Measurements from ENCODE around the gene ZNF417. TPM values are rescaled to one million over a fixed set of nuclear protein-coding genes. Genes with fewer than 3 reads are reported as not detected.
"Not testable (repeated sequence)": the region's sequence is repeated elsewhere in the genome, so short reads cannot be mapped to it uniquely, and the experiment has no call there.

Gene ZNF417
- total and polyA plus RNA-seq, 5 donors, result 4.6 to 12.7 (median 11.2) TPM

DNA sequence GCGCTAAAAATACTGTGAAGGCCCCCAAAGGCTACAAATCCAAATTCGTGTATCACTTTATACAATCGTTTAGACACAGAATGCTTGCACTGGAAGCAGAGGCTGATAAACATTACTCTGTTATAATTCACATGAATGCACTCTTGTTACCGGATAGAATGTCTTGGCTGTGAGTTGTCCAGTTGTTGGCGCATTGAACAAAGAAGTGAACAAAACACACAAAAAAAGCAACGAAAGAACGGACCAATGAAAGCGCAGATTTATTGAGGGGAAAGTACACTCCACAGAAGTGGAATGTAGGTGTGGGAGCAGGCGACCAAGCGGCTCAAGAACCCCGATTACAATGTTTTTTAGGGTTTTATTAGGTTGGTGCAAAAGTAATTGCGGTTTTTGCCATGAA, 19.3 kb upstream of the ZNF417 start:
- intact Hi-C loops (cut with DNase I), result no loop called here
- Histone ChIP-seq H3K27ac (ENCODE audit: low read length) (no peak overlapping the region), H3K9me3 (ENCODE audit: control insufficient read depth, low read length) (no peaks in the 10 kb centered on the region)

DNA sequence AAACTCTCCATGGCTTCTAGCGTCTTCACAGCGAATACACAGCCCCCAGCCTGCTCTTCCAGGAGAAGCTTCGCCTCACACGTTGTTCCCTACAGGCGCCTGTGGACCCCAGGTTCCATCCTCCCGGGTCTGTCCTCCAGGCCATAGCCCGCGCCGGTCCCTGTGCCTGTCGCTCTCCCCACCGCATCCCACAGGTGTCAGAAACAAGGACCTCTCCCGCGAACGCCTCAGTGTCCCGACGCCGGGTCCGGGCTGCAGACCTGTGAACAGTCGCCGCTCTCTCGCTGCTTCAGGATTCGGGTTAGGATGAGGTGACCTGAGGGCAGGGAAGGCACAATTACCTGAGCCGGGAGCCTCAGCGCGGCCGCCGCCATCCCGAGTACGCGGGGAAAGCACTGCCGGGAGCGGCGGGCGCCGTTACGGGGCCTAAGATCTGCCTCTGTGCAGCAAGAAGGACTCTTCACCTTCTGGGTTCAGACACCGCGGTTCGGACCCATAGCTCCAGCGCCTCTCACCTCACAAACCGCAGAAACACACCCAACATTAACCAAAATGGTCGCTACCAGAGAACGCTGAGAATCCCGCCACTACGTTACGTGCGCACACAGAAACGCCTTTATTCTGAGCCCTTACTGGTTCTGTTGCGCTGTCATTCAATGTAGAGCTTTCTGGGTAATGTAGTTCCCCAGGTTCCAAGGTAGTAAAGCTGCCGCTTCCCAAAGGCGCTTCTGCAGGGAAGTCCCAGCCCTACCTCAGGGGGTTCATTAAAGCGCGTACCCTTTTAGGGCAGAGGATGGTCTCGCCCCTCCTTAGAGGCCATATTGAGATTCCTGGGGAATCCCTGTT, 18.7 kb upstream of the ZNF417 start, which contains the start of gene ZNF418:
Gene ZNF418 (minus strand): TSS at position 583 of the 846 bp plus-strand sequence. CDS start 1,580 bp downstream, outside the sequence.
- 2% methylated on average over 54 of the region's 54 CpGs for WGBS
- no peaks in the 10 kb centered on the region for H3K27me3 ChIP-seq (ENCODE audit: control insufficient read depth, insufficient read depth)
- no peaks in the 10 kb centered on the region for H3K9me3 ChIP-seq (ENCODE audit: control insufficient read depth, low read length)
- H3K27ac ChIP-seq (ENCODE audit: low read length), result peak within 1 kb of the TSS; percentile 40
- intact Hi-C loops (cut with DNase I), result no loop called here
- ATAC-seq, result peak; percentile 98
- H3K4me3 ChIP-seq (ENCODE audit: low read length), result peak within 1 kb of the TSS; percentile 89
- no peaks in the 10 kb centered on the region for H3K4me1 ChIP-seq (ENCODE audit: control insufficient read depth, insufficient read depth, low read length)
- peak; percentile 66 to 77 (median 71) for DNase-seq

More for the DNA sequence above, 19.3 kb upstream of the ZNF417 start:
- Histone ChIP-seq H3K4me3 (ENCODE audit: low read length) (no peak overlapping the region), H3K4me1 (ENCODE audit: control insufficient read depth, insufficient read depth, low read length) (no peaks in the 10 kb centered on the region), H3K27me3 (ENCODE audit: control insufficient read depth, insufficient read depth) (no peaks in the 10 kb centered on the region)
- WGBS, result 84% methylated on average over 12 of the region's 12 CpGs
- DNase-seq (no peak), ATAC-seq (no peak)

DNA sequence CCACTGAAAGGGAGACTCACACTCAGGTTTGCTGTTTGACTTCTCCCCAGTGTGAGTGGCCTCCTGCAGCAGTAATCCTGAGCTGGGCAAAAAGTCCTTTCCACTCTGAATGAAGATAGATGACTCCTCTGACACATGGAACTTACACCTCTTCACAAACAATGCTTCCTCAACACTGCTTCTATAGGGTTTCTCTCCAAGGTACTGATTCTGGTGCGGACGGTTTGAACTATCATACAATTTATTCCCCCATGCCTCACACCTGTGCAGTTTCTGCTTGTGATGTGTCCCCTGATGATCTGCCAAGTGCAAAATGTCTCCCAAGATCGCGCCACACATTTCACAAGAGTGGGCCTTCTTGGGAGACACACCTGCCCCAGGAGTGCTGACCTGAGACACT, 11.2 kb upstream of the ZNF417 start:
- H3K27me3 ChIP-seq (ENCODE audit: control insufficient read depth, insufficient read depth), result no peaks in the 10 kb centered on the region
- H3K27ac ChIP-seq (ENCODE audit: low read length), result no peak overlapping the region
- H3K4me1 ChIP-seq (ENCODE audit: control insufficient read depth, insufficient read depth, low read length), result no peaks in the 10 kb centered on the region
- intact Hi-C loops (cut with DNase I), result no loop called here
- 97% methylated on average over 4 of the region's 4 CpGs for WGBS
- ATAC-seq, result no peak
- no peak overlapping the region for H3K4me3 ChIP-seq (ENCODE audit: low read length)
- no peak for DNase-seq
- H3K9me3 ChIP-seq (ENCODE audit: control insufficient read depth, low read length), result peaks cover 12% of the 10 kb centered on the region

DNA sequence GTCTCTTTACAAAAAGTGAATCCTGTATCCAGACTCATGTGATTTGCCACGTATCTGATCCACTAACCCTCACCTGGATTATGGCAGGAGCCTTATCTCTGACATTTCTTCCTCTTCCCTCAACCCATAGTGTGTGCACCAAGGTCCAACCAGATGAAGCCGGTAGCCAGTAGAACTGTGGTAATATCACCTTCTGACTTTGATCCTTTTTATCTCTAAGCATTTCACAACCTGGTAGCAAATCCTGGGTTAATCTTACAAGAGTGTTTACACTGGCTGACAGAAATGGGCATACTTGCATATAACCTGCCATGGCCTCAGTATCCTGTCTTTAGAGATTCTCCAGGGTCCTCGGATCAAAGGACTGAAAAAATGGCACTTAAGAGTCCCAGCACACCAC, 1.9 kb downstream of the ZNF417 start:
- intact Hi-C loops (cut with DNase I), result no loop called here
- no peak for ATAC-seq
- 85% methylated on average over 3 of the region's 3 CpGs for WGBS

DNA sequence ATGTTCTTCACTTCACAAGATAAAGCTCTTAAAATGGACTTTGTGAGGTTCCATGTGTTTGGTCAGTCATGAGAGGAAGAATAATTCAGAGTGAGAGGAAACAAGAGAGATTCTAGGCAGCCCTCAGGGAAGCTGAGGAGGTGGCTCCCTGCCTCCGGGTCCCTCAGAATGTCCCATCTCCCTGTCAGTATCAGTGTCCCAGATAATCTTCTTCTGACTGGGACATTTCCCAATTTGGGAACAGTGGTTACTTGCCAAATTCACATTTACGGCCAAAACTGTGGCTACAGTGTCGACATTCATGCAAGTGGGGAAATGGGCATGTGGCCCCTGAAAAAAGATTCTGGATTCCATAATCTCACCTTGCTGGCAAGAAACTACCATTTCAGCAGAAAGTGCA, 9.0 kb downstream of the ZNF417 start:
- no peak for ATAC-seq
- Histone ChIP-seq H3K9me3 (ENCODE audit: control insufficient read depth, low read length) (no peaks in the 10 kb centered on the region), H3K4me3 (ENCODE audit: low read length) (no peak overlapping the region), H3K27me3 (ENCODE audit: control insufficient read depth, insufficient read depth) (no peaks in the 10 kb centered on the region), H3K27ac (ENCODE audit: low read length) (no peak overlapping the region), H3K4me1 (ENCODE audit: control insufficient read depth, insufficient read depth, low read length) (peaks cover 3% of the 10 kb centered on the region)
- no peak for DNase-seq
- 43% methylated on average over 3 of the region's 3 CpGs for WGBS
- intact Hi-C loops (cut with DNase I), result no loop called here

More for the DNA sequence above, 1.9 kb downstream of the ZNF417 start:
- peaks cover 10% of the 10 kb centered on the region for H3K4me1 ChIP-seq (ENCODE audit: control insufficient read depth, insufficient read depth, low read length)
- no peak overlapping the region for H3K27ac ChIP-seq (ENCODE audit: low read length)
- no peaks in the 10 kb centered on the region for H3K27me3 ChIP-seq (ENCODE audit: control insufficient read depth, insufficient read depth)
- H3K4me3 ChIP-seq (ENCODE audit: low read length), result no peak overlapping the region
- H3K9me3 ChIP-seq (ENCODE audit: control insufficient read depth, low read length), result no peaks in the 10 kb centered on the region
- no peak for DNase-seq

DNA sequence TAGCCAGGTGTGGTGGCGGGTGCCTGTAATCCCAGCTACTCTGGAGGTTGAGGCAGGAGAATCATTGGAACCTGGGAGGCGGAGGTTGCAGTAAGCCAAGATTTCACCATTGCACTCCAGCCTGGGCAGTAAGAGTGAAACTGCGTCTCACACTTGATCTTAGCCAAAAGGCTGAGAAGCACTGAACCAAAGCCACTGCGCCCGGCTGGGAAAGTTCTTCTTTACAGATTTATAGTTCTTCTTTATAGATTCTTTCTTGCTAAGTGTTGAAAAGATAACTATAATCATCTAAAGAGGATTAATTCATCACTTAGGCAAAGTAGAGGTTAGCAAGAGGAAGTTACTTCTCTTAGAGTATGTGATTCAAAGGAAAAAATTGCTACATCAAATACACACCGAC, 11.1 kb downstream of the ZNF417 start:
- no peaks in the 10 kb centered on the region for H3K27me3 ChIP-seq (ENCODE audit: control insufficient read depth, insufficient read depth)
- 91% methylated on average over 6 of the region's 6 CpGs for WGBS
- DNase-seq (no peak), ATAC-seq (no peak)
- intact Hi-C loops (cut with DNase I), result no loop called here
- no peak overlapping the region for H3K27ac ChIP-seq (ENCODE audit: low read length)
- no peak overlapping the region for H3K4me3 ChIP-seq (ENCODE audit: low read length)
- no peaks in the 10 kb centered on the region for H3K4me1 ChIP-seq (ENCODE audit: control insufficient read depth, insufficient read depth, low read length)
- H3K9me3 ChIP-seq (ENCODE audit: control insufficient read depth, low read length), result no peaks in the 10 kb centered on the region

DNA sequence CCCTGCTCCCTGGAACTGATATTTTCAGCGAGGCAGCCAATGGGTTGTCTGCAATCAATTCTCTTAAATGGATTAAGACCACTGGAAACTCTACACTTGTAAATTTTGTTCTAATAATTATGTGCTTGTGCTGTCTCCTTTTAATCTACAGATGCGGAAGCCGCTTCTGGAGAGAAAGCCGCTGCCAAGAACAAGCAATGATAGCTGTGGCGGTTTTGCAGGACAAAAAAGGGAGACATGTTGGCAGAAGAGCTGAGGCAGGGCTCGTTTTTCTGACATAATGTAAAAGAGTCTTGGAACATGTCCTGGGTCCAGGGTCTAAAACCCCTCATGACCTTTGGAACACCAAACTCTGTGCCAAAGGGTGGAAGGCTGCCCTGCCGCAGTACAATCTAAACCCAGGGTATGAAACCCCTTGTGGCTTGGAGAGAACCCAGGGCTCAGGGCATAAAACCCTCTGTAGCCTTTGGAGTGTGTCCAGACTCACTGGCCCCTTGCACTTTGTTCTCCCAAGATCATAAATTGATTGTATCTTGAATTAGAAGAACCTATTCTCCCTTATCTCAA, 12.7 kb downstream of the ZNF417 start:
- Histone ChIP-seq H3K9me3 (ENCODE audit: control insufficient read depth, low read length) (no peaks in the 10 kb centered on the region), H3K27ac (ENCODE audit: low read length) (no peak overlapping the region), H3K27me3 (ENCODE audit: control insufficient read depth, insufficient read depth) (no peaks in the 10 kb centered on the region), H3K4me1 (ENCODE audit: control insufficient read depth, insufficient read depth, low read length) (no peaks in the 10 kb centered on the region), H3K4me3 (ENCODE audit: low read length) (no peak overlapping the region)
- ATAC-seq, result no peak
- intact Hi-C loops (cut with DNase I), result no loop called here
- no peak for DNase-seq
- WGBS, result 52% methylated on average over 7 of the region's 7 CpGs

DNA sequence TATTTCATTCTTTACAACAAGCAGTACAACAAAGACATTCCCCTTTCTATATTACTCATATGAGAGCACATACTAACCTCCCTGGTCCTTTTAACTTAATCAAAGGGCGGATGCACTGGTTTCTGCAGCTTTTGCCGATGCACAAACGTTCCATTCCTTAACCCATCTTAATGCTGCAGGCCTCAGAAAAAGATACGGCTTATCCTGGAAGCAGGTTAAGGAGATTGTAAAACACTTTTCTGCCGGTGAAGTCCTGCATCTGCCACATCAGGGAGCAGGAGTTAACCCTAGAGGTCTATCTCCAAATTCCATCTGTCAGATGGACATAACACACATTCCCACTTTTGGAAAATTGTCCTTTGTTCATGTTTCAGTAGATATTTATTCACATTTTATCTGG, 16.1 kb downstream of the ZNF417 start:
- intact Hi-C loops (cut with DNase I), result no loop called here
- Histone ChIP-seq H3K27ac (ENCODE audit: low read length) (no peak overlapping the region), H3K9me3 (ENCODE audit: control insufficient read depth, low read length) (no peaks in the 10 kb centered on the region), H3K27me3 (ENCODE audit: control insufficient read depth, insufficient read depth) (no peaks in the 10 kb centered on the region), H3K4me3 (ENCODE audit: low read length) (no peak overlapping the region), H3K4me1 (ENCODE audit: control insufficient read depth, insufficient read depth, low read length) (no peaks in the 10 kb centered on the region)
- DNase-seq (no peak), ATAC-seq (no peak)
- WGBS, result 61% methylated on average over 5 of the region's 5 CpGs

DNA sequence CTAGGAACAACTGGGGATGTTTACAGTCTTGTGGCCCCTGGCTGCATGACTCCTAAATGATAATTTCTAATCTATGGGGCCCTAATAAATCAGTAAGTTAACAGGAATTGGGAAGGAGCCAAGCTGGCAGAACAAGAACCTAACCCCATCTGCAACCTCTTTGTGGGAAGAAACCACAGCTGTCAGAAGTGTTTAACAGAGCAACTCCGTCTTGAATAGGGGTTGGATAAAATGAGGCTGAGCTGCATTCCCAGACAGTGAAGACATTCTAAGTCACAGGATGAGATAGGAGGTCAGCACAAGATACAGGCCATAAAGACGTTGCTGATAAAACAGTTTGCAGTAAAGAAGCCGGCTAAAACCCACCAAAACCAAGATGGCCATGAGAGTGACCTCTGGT, 25.7 kb downstream of the ZNF417 start:
- intact Hi-C loops (cut with DNase I); H3K27me3 ChIP-seq (ENCODE audit: control insufficient read depth, insufficient read depth); H3K27ac ChIP-seq (ENCODE audit: low read length); H3K4me1 ChIP-seq (ENCODE audit: control insufficient read depth, insufficient read depth, low read length); DNase-seq; H3K4me3 ChIP-seq (ENCODE audit: low read length); H3K9me3 ChIP-seq (ENCODE audit: control insufficient read depth, low read length); ATAC-seq: not testable (repeated sequence)
- WGBS, result 29% methylated on average over 3 of the region's 3 CpGs

DNA sequence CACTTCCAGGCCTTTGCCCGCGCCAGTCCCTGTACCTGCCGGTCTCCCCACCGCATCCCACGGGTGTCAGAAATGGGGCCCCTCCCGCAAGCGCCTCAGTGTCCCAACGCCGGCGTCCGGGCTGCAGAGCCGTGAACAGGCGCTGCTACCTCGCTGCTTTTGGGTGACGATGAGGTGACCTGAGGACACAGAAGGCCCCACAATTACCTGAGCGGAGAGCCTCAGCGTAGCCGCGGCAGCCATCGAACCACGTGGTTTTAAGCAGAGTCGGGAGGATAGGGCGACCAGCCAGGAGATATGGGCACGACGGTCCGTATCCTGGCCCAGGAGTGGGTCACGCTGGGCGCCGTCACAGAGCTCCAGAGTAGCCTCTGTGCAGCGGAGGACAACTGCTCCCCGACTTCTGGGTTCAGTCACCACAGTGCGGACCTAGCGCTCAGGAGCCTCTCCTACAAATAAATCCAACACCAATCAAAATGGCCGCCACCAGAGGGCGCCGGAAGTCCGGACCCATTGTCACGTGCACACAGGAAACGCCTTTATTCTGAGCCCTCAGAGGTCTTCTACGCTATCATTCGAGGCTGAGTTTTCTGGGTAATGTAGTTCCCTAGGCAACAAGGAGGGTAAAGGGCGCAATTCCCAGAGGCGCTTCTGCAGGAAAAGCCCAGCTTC, 27.7 kb downstream of the ZNF417 start, which contains the start of gene ZNF814:
Gene ZNF814 (minus strand): TSS at position 478 of the 672 bp plus-strand sequence. CDS start 235 bp downstream, at position 243.
- WGBS, result 1% methylated on average over 43 of the region's 43 CpGs
- no peaks in the 10 kb centered on the region for H3K9me3 ChIP-seq (ENCODE audit: control insufficient read depth, low read length)
- no peaks in the 10 kb centered on the region for H3K27me3 ChIP-seq (ENCODE audit: control insufficient read depth, insufficient read depth)
- H3K4me3 ChIP-seq (ENCODE audit: low read length), result peak within 1 kb of the TSS; percentile 84
- H3K4me1 ChIP-seq (ENCODE audit: control insufficient read depth, insufficient read depth, low read length), result no peaks in the 10 kb centered on the region
- ATAC-seq (peak; percentile 95 to 96), DNase-seq (peak; percentile 85 to 96 (median 93))
- intact Hi-C loops (cut with DNase I), result no loop called here
- H3K27ac ChIP-seq (ENCODE audit: low read length), result peak within 1 kb of the TSS; percentile 10

DNA sequence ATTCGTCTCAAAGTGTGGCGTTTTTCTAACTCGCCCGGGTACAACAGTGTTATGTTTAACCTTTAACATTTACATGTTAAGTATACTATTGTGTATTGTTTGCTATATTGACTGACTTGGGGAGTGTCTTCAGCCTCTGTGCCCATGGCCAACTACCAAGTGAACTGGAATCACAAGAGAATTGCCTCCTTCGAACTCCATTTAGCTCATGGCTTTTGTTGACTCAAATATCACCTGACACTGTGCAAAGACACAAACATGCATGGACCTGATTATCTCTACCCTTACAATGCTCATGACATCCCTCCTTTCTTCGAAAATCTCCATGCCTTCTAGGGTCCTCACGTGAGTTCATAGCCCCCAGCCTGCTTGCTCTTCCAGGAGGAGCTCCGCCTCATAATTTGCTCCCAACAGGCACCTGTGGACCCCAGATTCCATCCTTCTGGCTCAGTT, 28.3 kb downstream of the ZNF417 start:
- ATAC-seq (peak in 1 of 2 donors; percentile 2), DNase-seq (no peak)
- Histone ChIP-seq H3K4me1 (ENCODE audit: control insufficient read depth, insufficient read depth, low read length) (no peaks in the 10 kb centered on the region), H3K27ac (ENCODE audit: low read length) (peak overlapping the region; percentile 10), H3K4me3 (ENCODE audit: low read length) (peak overlapping the region; percentile 84), H3K27me3 (ENCODE audit: control insufficient read depth, insufficient read depth) (no peaks in the 10 kb centered on the region), H3K9me3 (ENCODE audit: control insufficient read depth, low read length) (no peaks in the 10 kb centered on the region)
- intact Hi-C loops (cut with DNase I), result no loop called here
- WGBS, result 4% methylated on average over 8 of the region's 8 CpGs

Measured in right cardiac atrium (tissue), 5 donors.